GM21576 (cell line): Measurements from ENCODE around the gene DNASE1L1.

ENCODE experiments used
- ATAC-seq: cut with Tn5 transposase; IDR thresholded peaks from one replicate; pipeline ENCODE4 v1.9.1; 2021; ENCODE audit warnings: mild to moderate bottlenecking, moderate library complexity; ENCODE audit not compliant: unreplicated experiment

DNASE1L1 gene

GRCh38 chrX:154354013-154354412 is 55.0 kb downstream of the DNASE1L1 start:
- no peak for ATAC-seq

GRCh38 chrX:154353172-154353843 is 55.7 kb downstream of the DNASE1L1 start:
- ATAC-seq: no peak

GRCh38 chrX:154352466-154352865 is 56.6 kb downstream of the DNASE1L1 start:
- ATAC-seq: no peak

- no peak for ATAC-seq
Observed at GRCh38 chrX:154352012-154352401, 57.0 kb downstream of the DNASE1L1 start.
